ENCODE measurements around the gene ACOT4. TPM values are rescaled to one million over a fixed set of nuclear protein-coding genes. Genes with fewer than 3 reads are reported as not detected.

The ACOT4 gene
- total and polyA plus RNA-seq, 10 donors: 0.52 to 2.8 (median 1.3) TPM

- no peak for TF ChIP-seq CTCF (IDR thresholded peaks at IDR 0.05 in 8 of 11, conservative IDR thresholded peaks at IDR 0.05 in 3 of 11)
- TF ChIP-seq POLR2AphosphoS5 (IDR thresholded peaks at IDR 0.05): no peak
- TF ChIP-seq POLR2A (IDR thresholded peaks at IDR 0.05): no peak
- H3K4me1 ChIP-seq: peaks cover 0 to 22% (median 13%) of the 10 kb centered on the region in 6 donors
- H3K4me3 ChIP-seq: peak overlapping the region in 5 of 8 donors; percentile 66 to 95 (median 80)
- WGBS, 5 donors: 59 to 95% (median 78%) methylated on average over 3 of the region's 3 CpGs
- DNase-seq: no peak
- peak overlapping the region in 4 of 8 donors; percentile 84 to 90 (median 86) for H3K27ac ChIP-seq
- H3K36me3 ChIP-seq: no peaks in the 10 kb centered on the region
- H3K27me3 ChIP-seq (replicated peaks in 1 of 7): peaks cover 0 to 13% (median 0%) of the 10 kb centered on the region in 7 donors
- intact Hi-C loops (cut with DNase I; ENCODE audit: low total_unique reads): no loop called here
- peaks cover 0 to 8% (median 0%) of the 10 kb centered on the region in 8 donors for H3K9me3 ChIP-seq
Observed at GRCh38 chr14:73613419-73613963, 21.8 kb downstream of the ACOT4 start.

- WGBS, 5 donors: 84 to 93% (median 92%) methylated on average over 4 of the region's 4 CpGs
- no peak overlapping the region for H3K4me3 ChIP-seq
- H3K9me3 ChIP-seq: no peaks in the 10 kb centered on the region
- no peak overlapping the region for H3K27ac ChIP-seq
- TF ChIP-seq CTCF (IDR thresholded peaks at IDR 0.05 in 8 of 11, conservative IDR thresholded peaks at IDR 0.05 in 3 of 11): no peak
- TF ChIP-seq POLR2AphosphoS5 (IDR thresholded peaks at IDR 0.05): no peak
- TF ChIP-seq POLR2A (IDR thresholded peaks at IDR 0.05): no peak
- DNase-seq: no peak
- intact Hi-C loops (cut with DNase I; ENCODE audit: low total_unique reads): no loop called here
- H3K36me3 ChIP-seq: no peaks in the 10 kb centered on the region
- peaks cover 0 to 13% (median 0%) of the 10 kb centered on the region in 7 donors for H3K27me3 ChIP-seq (replicated peaks in 1 of 7)
- H3K4me1 ChIP-seq: peaks cover 0 to 18% (median 12%) of the 10 kb centered on the region in 6 donors
Observed at GRCh38 chr14:73616831-73617230, 25.2 kb downstream of the ACOT4 start.

- WGBS, 5 donors: 63 to 91% (median 88%) methylated on average over 1 of the region's 1 CpG
- no peaks in the 10 kb centered on the region for H3K9me3 ChIP-seq
Observed at GRCh38 chr14:73619524-73619923, 27.9 kb downstream of the ACOT4 start.

More at GRCh38 chr14:73619524-73619923, 27.9 kb downstream of the ACOT4 start:
- no peak for DNase-seq
- Histone ChIP-seq H3K27me3 (replicated peaks in 1 of 7) (no peaks in the 10 kb centered on the region), H3K36me3 (no peaks in the 10 kb centered on the region), H3K4me1 (no peaks in the 10 kb centered on the region), H3K4me3 (no peak overlapping the region), H3K27ac (no peak overlapping the region)
- TF ChIP-seq CTCF (IDR thresholded peaks at IDR 0.05 in 8 of 11, conservative IDR thresholded peaks at IDR 0.05 in 3 of 11): no peak
- TF ChIP-seq POLR2A (IDR thresholded peaks at IDR 0.05): no peak
- TF ChIP-seq POLR2AphosphoS5 (IDR thresholded peaks at IDR 0.05): no peak
- intact Hi-C loops (cut with DNase I; ENCODE audit: low total_unique reads): no loop called here
